HG02763 (cell line): ENCODE measurements around the gene RBFOX2.
"Not testable (repeated sequence)": the region's sequence is repeated elsewhere in the genome, so short reads cannot be mapped to it uniquely, and the experiment has no call there.

ENCODE experiments used
- ATAC-seq: cut with Tn5 transposase; IDR thresholded peaks from one replicate; pipeline ENCODE4 v1.9.1; 2021; ENCODE audit warnings: mild to moderate bottlenecking, moderate library complexity; ENCODE audit not compliant: unreplicated experiment

Gene RBFOX2

GRCh38 chr22:35838855-35839576 is 189.6 kb downstream of the RBFOX2 start:
- ATAC-seq = no peak

GRCh38 chr22:35837101-35837727 is 191.4 kb downstream of the RBFOX2 start:
- no peak for ATAC-seq

GRCh38 chr22:35835998-35836691 is 192.5 kb downstream of the RBFOX2 start:
- ATAC-seq = no peak

DNA sequence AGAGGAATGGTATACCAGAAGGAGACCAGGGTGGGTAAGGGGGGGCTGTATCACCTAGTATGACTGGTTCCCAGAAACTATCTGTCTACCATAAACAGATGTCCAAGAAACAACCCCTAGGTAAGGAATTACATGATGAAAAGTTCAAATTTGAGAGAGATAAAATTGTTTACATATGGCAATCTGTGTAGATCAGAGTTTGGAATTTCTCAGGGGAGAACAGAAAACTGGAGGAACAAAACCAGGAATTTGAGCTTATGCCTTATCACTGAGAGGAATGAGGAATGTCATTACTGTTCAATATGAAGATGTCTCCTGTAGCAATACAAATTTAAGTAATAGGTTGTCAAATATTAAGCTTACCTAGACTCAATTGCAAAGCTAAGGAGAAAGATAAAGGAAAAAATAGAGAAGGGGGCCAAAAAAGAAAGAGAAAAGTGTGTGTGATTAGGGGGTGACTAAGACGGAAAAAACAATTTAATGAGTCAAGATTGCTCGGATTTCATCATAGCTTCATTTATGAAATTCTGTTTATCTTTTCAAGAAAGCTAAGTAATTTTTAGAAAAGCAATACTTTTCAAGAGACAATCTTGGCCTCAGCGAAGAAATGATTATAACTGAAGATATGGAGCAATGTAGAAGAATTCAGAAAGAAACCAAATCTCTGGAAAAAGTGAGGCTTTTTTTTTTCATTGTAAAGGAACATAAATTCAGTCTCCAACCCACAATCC is 193.2 kb downstream of the RBFOX2 start:
- no peak for ATAC-seq

- no peak for ATAC-seq
These were observed 194.6 kb downstream of the RBFOX2 start for GRCh38 chr22:35834061-35834460.

GRCh38 chr22:35830305-35830704 is 198.3 kb downstream of the RBFOX2 start:
- ATAC-seq = no peak

- ATAC-seq = no peak
These were observed 204.4 kb downstream of the RBFOX2 start for GRCh38 chr22:35824256-35824655.

GRCh38 chr22:35821654-35822053 is 207.0 kb downstream of the RBFOX2 start:
- no peak for ATAC-seq

- no peak for ATAC-seq
These were observed 209.2 kb downstream of the RBFOX2 start for GRCh38 chr22:35819421-35819820.

DNA sequence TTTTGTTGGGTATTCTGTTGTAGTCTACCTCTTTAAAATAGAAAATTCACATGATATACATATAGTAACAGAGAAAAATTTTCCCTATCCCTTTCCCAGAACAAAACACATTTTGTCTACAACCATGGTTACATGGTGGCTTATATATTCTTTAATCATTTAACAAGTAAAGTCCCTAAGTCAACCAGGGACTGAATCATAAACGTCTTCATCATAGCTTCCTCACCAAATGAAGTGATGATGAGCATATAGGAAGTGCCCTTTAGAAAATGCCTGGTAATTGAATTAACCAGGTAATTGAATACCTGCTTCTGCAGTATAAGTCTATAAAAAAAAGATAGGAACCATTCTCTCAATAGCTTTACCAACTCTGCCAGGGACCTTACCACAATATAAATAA is 209.7 kb downstream of the RBFOX2 start:
- ATAC-seq = no peak

- no peak for ATAC-seq
These were observed 216.0 kb downstream of the RBFOX2 start for GRCh38 chr22:35812600-35812999.

GRCh38 chr22:35811670-35812069 is 217.0 kb downstream of the RBFOX2 start:
- no peak for ATAC-seq

GRCh38 chr22:35809816-35810215 is 218.8 kb downstream of the RBFOX2 start:
- no peak for ATAC-seq

- ATAC-seq = no peak
These were observed 220.2 kb downstream of the RBFOX2 start for GRCh38 chr22:35808377-35808776.

GRCh38 chr22:35806668-35807067 is 222.0 kb downstream of the RBFOX2 start:
- not testable (repeated sequence) for ATAC-seq

- no peak for ATAC-seq
These were observed 223.2 kb downstream of the RBFOX2 start for GRCh38 chr22:35805466-35805865.

- no peak for ATAC-seq
These were observed 224.2 kb downstream of the RBFOX2 start for GRCh38 chr22:35804421-35804820.

- ATAC-seq = no peak
These were observed 225.7 kb downstream of the RBFOX2 start for GRCh38 chr22:35802885-35803284.

DNA sequence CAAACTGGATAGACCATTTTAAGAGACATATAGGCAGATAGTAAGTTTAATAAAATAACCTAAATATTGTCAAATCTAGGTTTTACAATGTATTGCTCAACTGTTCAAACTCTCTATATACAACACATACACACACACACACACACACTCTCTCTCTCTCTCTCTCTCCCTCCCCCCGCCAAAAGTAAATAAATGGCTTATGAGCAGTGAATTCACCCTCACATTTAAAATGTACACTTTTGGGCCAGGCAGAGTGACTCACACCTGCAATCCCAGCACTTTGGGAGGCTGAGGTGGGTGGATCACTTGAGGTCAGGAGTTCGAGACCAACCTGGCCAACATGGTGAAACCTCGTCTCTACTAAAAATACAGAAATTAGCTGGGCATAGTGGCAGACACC is 227.3 kb downstream of the RBFOX2 start:
- ATAC-seq = not testable (repeated sequence)

DNA sequence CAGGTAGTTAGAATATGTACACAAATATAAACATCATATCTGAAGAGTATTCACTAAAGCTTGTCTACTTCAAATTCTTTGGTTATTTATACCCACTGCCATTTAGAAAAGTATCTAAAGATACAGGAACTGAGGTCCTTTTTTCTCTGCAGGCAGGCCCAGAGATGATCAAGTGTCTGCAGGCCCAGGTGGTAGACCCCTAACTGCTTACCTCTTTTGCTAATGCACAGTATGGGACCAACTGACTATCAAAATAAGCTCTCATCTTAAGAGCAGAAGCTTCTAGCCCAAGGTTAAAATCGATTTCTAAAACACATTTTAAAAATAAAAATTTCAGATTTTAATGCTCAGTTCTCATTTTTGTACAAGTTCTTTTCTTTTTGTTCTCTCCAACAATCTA is 229.5 kb downstream of the RBFOX2 start:
- ATAC-seq = no peak

DNA sequence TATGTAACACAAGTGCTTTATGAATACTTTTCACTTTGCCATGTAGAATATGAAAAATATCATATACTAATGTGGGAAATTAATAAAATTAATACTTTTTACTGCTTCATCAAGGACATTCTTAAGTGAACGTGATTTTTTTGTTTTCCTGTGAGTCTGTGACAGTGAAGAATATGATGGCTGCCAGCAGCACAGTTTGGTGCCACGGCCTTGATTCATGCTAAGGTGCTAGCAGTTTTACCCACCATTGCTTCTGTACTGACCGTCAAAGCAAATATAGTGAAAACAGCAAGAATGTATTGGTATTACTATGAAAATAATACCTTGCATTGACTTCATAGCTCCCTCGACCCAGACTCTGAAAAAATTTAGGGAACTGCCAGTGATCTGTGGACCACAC is 231.2 kb downstream of the RBFOX2 start:
- no peak for ATAC-seq
